DOHH2 (cell line): ENCODE measurements around the gene PNMT.

ENCODE experiments used
- H3F3A ChIP-seq: fragments of 200-600 bp; sonication (generic), shearing (Covaris generic); 2 replicates; pipeline ENCODE4 v1.6.0; 2016; ENCODE audit warnings: antibody characterized with exemption, mild to moderate bottlenecking; ENCODE audit not compliant: control insufficient read depth, insufficient read depth
- H3K27ac ChIP-seq: fragments of 200-600 bp; sonication (generic); 2 replicates; pipeline ENCODE4 v1.5.1; 2014; ENCODE audit warnings: low read depth, mild to moderate bottlenecking, low read length, moderate library complexity
- H3K27me3 ChIP-seq: fragments of 200-600 bp; sonication (generic); 2 replicates; pipeline ENCODE4 v1.6.1; 2014; ENCODE audit warnings: mild to moderate bottlenecking, low read length, mixed read lengths; ENCODE audit not compliant: control insufficient read depth
- H3K36me3 ChIP-seq: fragments of 200-600 bp; sonication (generic); 2 replicates; pipeline ENCODE4 v1.6.1; 2014; ENCODE audit warnings: mild to moderate bottlenecking, low read length, moderate library complexity, mixed read lengths; ENCODE audit not compliant: control insufficient read depth
- H3K4me1 ChIP-seq: fragments of 200-600 bp; sonication (generic); 2 replicates; pipeline ENCODE4 v1.6.1; 2014; ENCODE audit warnings: mild to moderate bottlenecking, low read length, mixed read lengths; ENCODE audit not compliant: control insufficient read depth
- H3K4me2 ChIP-seq: fragments of 200-600 bp; sonication (generic); 2 replicates; pipeline ENCODE4 v1.6.0; 2014; ENCODE audit warnings: mild to moderate bottlenecking, low read length, moderate library complexity
- H3K4me3 ChIP-seq: fragments of 200-600 bp; sonication (generic); 2 replicates; pipeline ENCODE4 v1.5.1; 2014; ENCODE audit warnings: mild to moderate bottlenecking, low read length, mixed read lengths
- H3K79me2 ChIP-seq: fragments of 200-600 bp; sonication (generic); 2 replicates; pipeline ENCODE4 v1.6.1; 2014; ENCODE audit warnings: mild to moderate bottlenecking, low read length, mixed read lengths; ENCODE audit not compliant: control insufficient read depth
- H3K9me2 ChIP-seq: fragments of 200-600 bp; sonication (generic); replicated peaks from 2 replicates; pipeline ENCODE4 v1.6.1; 2014; ENCODE audit warnings: mild to moderate bottlenecking, low read length, mixed read lengths; ENCODE audit not compliant: control insufficient read depth
- H3K9me3 ChIP-seq: fragments of 200-600 bp; sonication (generic); 2 replicates; pipeline ENCODE4 v1.6.1; 2014; ENCODE audit warnings: antibody characterized with exemption, low read length, mixed read lengths; ENCODE audit not compliant: control insufficient read depth, insufficient read depth
- H4K20me1 ChIP-seq: fragments of 200-600 bp; sonication (generic); 2 replicates; pipeline ENCODE4 v1.6.0; 2014; ENCODE audit warnings: low read depth, mild to moderate bottlenecking, antibody characterized with exemption, low read length, moderate library complexity; ENCODE audit not compliant: control insufficient read depth, insufficient read depth
- EZH2phosphoT487 ChIP-seq: fragments of 200-600 bp; sonication (generic); IDR thresholded peaks from 2 replicates; pipeline ENCODE4 v1.6.1; 2017; ENCODE audit warnings: borderline replicate concordance, mild to moderate bottlenecking, antibody characterized with exemption, low read length, moderate library complexity, mixed read lengths
- TF ChIP-seq, protein P1 (sequence below): fragments of 200-600 bp; sonication (generic); IDR thresholded peaks from one replicate; pipeline ENCODE4 v1.5.1; 2014; ENCODE audit warnings: antibody characterized with exemption, mild to moderate bottlenecking, low read depth, low read length; ENCODE audit not compliant: poor library complexity, severe bottlenecking

PNMT gene

GRCh38 chr17:39716879-39717536, 48.8 kb downstream of the PNMT start:
- Histone ChIP-seq H3K27me3 (no peaks in the 10 kb centered on the region), H3K4me1 (no peaks in the 10 kb centered on the region), H4K20me1 (no peaks in the 10 kb centered on the region), H3K79me2 (no peaks in the 10 kb centered on the region), H3K4me3 (no peak overlapping the region), H3K27ac (no peak overlapping the region), H3K36me3 (no peaks in the 10 kb centered on the region), H3K9me2 (no peaks in the 10 kb centered on the region), H3K9me3 (no peaks in the 10 kb centered on the region), H3K4me2 (no peak overlapping the region), H3F3A (no peaks in the 10 kb centered on the region)
- TF ChIP-seq, protein P1, sequence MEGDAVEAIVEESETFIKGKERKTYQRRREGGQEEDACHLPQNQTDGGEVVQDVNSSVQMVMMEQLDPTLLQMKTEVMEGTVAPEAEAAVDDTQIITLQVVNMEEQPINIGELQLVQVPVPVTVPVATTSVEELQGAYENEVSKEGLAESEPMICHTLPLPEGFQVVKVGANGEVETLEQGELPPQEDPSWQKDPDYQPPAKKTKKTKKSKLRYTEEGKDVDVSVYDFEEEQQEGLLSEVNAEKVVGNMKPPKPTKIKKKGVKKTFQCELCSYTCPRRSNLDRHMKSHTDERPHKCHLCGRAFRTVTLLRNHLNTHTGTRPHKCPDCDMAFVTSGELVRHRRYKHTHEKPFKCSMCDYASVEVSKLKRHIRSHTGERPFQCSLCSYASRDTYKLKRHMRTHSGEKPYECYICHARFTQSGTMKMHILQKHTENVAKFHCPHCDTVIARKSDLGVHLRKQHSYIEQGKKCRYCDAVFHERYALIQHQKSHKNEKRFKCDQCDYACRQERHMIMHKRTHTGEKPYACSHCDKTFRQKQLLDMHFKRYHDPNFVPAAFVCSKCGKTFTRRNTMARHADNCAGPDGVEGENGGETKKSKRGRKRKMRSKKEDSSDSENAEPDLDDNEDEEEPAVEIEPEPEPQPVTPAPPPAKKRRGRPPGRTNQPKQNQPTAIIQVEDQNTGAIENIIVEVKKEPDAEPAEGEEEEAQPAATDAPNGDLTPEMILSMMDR = no peak
- no peak for TF ChIP-seq EZH2phosphoT487

- Histone ChIP-seq H3K9me2 (no peaks in the 10 kb centered on the region), H3K9me3 (no peaks in the 10 kb centered on the region)
Measured at GRCh38 chr17:39717660-39718059, 49.4 kb downstream of the PNMT start.

DNA sequence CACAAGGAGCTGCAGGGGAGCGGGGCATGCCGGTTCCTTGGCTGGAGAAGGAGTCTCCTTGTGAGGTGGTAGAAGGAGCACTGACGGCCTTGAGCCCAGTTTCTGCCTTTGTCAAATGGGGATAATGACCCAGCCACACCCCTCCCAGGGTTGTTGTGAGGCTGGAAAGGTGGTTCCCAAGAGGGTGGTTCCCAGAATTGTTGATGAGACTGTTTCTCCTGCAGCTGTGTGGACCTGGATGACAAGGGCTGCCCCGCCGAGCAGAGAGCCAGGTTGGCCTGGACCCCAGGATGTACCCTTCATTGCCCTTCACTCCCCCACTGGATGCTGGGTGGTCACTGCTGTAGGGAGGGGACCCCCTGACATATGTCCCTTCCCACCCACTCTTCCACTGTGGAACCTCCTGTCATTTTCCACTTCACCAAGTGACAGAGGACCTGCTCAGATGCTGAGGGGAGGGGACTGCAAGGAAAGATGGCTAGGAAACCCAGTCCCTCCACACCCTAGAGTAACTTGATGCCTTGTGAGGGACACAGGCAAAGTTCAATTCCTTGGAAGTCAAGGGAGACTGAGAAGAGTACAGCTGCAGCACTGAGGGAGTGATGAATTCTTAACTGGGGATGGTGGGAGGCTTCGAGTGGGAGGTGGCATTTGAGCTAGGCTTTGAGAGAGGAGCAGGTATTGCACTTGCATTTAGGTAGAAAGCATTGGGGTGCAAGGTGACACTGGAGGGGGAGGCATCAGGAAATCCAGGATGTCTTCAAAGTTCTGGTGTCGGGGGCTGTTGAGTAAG, 51.5 kb downstream of the PNMT start:
- no peaks in the 10 kb centered on the region for H3K9me2 ChIP-seq
- H3K4me1 ChIP-seq = no peaks in the 10 kb centered on the region
- H4K20me1 ChIP-seq = no peaks in the 10 kb centered on the region
- H3K79me2 ChIP-seq = no peaks in the 10 kb centered on the region
- no peak overlapping the region for H3K27ac ChIP-seq
- TF ChIP-seq EZH2phosphoT487 = no peak
- TF ChIP-seq, protein P1 = no peak
- H3K4me2 ChIP-seq = no peak overlapping the region
- H3F3A ChIP-seq = no peaks in the 10 kb centered on the region
- H3K27me3 ChIP-seq = no peaks in the 10 kb centered on the region
- no peaks in the 10 kb centered on the region for H3K36me3 ChIP-seq
- H3K9me3 ChIP-seq = no peaks in the 10 kb centered on the region
- no peak overlapping the region for H3K4me3 ChIP-seq

More at GRCh38 chr17:39717660-39718059, 49.4 kb downstream of the PNMT start:
- H3K4me1 ChIP-seq = no peaks in the 10 kb centered on the region
- no peak overlapping the region for H3K27ac ChIP-seq
- H3K79me2 ChIP-seq = no peaks in the 10 kb centered on the region
- H3K27me3 ChIP-seq = no peaks in the 10 kb centered on the region
- H3K36me3 ChIP-seq = no peaks in the 10 kb centered on the region
- no peak for TF ChIP-seq EZH2phosphoT487
- TF ChIP-seq, protein P1 = no peak
- H3K4me3 ChIP-seq = no peak overlapping the region
- H4K20me1 ChIP-seq = no peaks in the 10 kb centered on the region
- H3F3A ChIP-seq = no peaks in the 10 kb centered on the region
- no peak overlapping the region for H3K4me2 ChIP-seq
